Body of pancreas (tissue), 4 donors: ENCODE measurements around the gene SP1. TPM values are rescaled to one million over a fixed set of nuclear protein-coding genes. Genes with fewer than 3 reads are reported as not detected.
"Not testable (repeated sequence)": the region's sequence is repeated elsewhere in the genome, so short reads cannot be mapped to it uniquely, and the experiment has no call there.

Source experiments
- ATAC-seq: fragments of 150-250 bp; one replicate; pipeline ENCODE4 v1.9.1; 2016
- DNase-seq, 4 donors: peaks; one replicate each; pipeline ENCODE4 v3.0.0-alpha.2; 2019
- H3K27ac ChIP-seq, 4 donors: fragments of 200-600 bp; sonication (generic); 1 replicate in 3 of 4; 2 replicates in 1 of 4; pipeline versions ENCODE4 v1.5.1 to v1.6.1; 2016 to 2019; ENCODE audit warnings: mild to moderate bottlenecking in 1 of 4, mixed read lengths in 1 of 4, moderate library complexity in 1 of 4
- H3K27me3 ChIP-seq, 2 donors: fragments of 200-600 bp; sonication (generic); one replicate each; pipeline ENCODE4 v1.6.0; 2016; ENCODE audit warnings: mild to moderate bottlenecking in 1 of 2
- H3K36me3 ChIP-seq, 2 donors: fragments of 200-600 bp; sonication (generic); replicated peaks in 1 of 2; 2 replicates each; pipeline ENCODE4 v1.5.1; 2016; ENCODE audit warnings: low read depth in 2 of 2; ENCODE audit not compliant: insufficient read depth in 1 of 2
- H3K4me1 ChIP-seq: fragments of 200-600 bp; sonication (generic); one replicate; pipeline ENCODE4 v1.6.0; 2016
- H3K4me3 ChIP-seq, 2 donors: fragments of 200-600 bp; sonication (generic); 1 replicate in 1 of 2; 2 replicates in 1 of 2; pipeline ENCODE4 v1.5.1; 2016 to 2019
- H3K9me3 ChIP-seq, 3 donors: fragments of 200-600 bp; sonication (generic); 1 replicate in 2 of 3; 2 replicates in 1 of 3; pipeline ENCODE4 v1.5.1; 2016
- POLR2A ChIP-seq, 3 donors: fragments of 450-650 bp; IDR thresholded peaks; one replicate each; pipeline ENCODE4 v1.6.1; 2016; ENCODE audit warnings: antibody characterized with exemption in 3 of 3, mild to moderate bottlenecking in 2 of 3
- WGBS, 2 donors: methylation state at CpG; one replicate each; pipeline ENCODE4 v1.1.5; 2017; 5-methylcytosine and 5-hydroxymethylcytosine counted together
- intact Hi-C: fragments of 100-400 bp; cut with DNase I; formaldehyde crosslinking; loops from one replicate; pipeline ENCODE4 v1.15.1; 2023
- total RNA-seq, 2 donors: library from RNA; depleted of rRNA; stranded (reverse); fragments of >200 nt; gene quantifications; one replicate each; pipeline ENCODE4 v1.1.0, GENCODE V29; 2016
- TF ChIP-seq, protein P1 (sequence below), 7 experiments: fragments of 450-650 bp in 4 of 7; fragments of 200-600 bp in 3 of 7; sonication (generic) in 3 of 7; IDR thresholded peaks; one replicate each; pipeline ENCODE4 v1.5.1; 2016 to 2019; ENCODE audit warnings: antibody characterized with exemption in 7 of 7

Gene SP1
- total RNA-seq, 2 donors from 2014 or later, result 16.8 to 24.6 TPM

DNA sequence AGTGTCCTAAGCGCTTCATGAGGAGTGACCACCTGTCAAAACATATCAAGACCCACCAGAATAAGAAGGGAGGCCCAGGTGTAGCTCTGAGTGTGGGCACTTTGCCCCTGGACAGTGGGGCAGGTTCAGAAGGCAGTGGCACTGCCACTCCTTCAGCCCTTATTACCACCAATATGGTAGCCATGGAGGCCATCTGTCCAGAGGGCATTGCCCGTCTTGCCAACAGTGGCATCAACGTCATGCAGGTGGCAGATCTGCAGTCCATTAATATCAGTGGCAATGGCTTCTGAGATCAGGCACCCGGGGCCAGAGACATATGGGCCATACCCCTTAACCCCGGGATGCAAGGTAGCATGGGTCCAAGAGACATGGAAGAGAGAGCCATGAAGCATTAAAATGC lies 31.0 kb downstream of the SP1 start:
- Histone ChIP-seq H3K4me3 (no peak overlapping the region), H3K9me3 (no peaks in the 10 kb centered on the region), H3K27ac (no peak overlapping the region), H3K36me3 (peaks cover 13 to 32% of the 10 kb centered on the region in 2 donors), H3K4me1 (no peaks in the 10 kb centered on the region), H3K27me3 (no peaks in the 10 kb centered on the region)
- DNase-seq (no peak), ATAC-seq (no peak)
- TF ChIP-seq POLR2A (IDR thresholded peaks at IDR 0.05), result no peak
- TF ChIP-seq, protein P1, sequence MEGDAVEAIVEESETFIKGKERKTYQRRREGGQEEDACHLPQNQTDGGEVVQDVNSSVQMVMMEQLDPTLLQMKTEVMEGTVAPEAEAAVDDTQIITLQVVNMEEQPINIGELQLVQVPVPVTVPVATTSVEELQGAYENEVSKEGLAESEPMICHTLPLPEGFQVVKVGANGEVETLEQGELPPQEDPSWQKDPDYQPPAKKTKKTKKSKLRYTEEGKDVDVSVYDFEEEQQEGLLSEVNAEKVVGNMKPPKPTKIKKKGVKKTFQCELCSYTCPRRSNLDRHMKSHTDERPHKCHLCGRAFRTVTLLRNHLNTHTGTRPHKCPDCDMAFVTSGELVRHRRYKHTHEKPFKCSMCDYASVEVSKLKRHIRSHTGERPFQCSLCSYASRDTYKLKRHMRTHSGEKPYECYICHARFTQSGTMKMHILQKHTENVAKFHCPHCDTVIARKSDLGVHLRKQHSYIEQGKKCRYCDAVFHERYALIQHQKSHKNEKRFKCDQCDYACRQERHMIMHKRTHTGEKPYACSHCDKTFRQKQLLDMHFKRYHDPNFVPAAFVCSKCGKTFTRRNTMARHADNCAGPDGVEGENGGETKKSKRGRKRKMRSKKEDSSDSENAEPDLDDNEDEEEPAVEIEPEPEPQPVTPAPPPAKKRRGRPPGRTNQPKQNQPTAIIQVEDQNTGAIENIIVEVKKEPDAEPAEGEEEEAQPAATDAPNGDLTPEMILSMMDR (IDR thresholded peaks at IDR 0.05), result no peak
- intact Hi-C loops, result no loop called here
- WGBS, 2 donors, result 82 to 87% methylated on average over 4 to 5 of the region's 5 CpGs

DNA sequence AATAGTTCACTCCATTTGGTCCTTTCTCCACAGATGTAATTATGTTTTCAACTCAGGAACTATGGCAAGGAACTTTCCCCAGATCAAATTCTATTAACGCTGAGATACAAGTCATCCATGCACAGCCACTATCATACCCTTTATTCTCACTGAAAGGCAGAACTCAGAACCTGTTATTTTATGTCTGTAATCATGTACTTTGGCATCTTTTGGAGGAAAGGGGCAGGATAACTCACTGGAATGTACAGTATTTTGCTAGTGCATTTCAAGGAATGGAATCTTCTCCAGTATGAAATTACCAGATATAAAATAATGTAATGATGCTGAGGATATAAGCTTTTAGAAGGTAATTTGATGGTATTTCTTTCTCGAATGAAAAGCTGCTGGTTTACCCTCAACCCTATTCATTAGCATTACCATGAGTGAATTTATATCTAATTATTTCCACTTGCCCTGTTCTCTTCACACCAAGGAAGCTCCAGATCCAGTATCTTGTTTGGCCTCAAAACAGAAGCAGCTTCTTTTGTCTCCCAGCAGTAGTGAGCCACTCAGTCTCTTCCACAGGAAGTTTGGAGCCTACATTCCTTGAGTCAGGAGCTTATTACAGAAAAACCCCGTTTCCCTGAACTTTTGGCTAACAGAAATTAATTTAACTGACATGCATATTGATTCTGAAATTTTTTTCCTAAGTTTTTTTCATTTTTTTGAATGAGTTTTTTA lies 33.7 kb downstream of the SP1 start:
- Histone ChIP-seq H3K27ac (no peak overlapping the region), H3K9me3 (no peaks in the 10 kb centered on the region), H3K4me1 (no peaks in the 10 kb centered on the region), H3K27me3 (no peaks in the 10 kb centered on the region), H3K4me3 (no peak overlapping the region), H3K36me3 (peaks cover 13 to 27% of the 10 kb centered on the region in 2 donors)
- DNase-seq (no peak), ATAC-seq (no peak)
- intact Hi-C loops, result no loop called here
- WGBS, 2 donors, result 69 to 78% methylated on average over 3 of the region's 3 CpGs
- TF ChIP-seq POLR2A (IDR thresholded peaks at IDR 0.05), result no peak
- TF ChIP-seq, protein P1 (IDR thresholded peaks at IDR 0.05), result no peak

- Histone ChIP-seq H3K4me3 (no peak overlapping the region), H3K36me3 (peaks cover 6 to 17% of the 10 kb centered on the region in 2 donors), H3K9me3 (no peaks in the 10 kb centered on the region), H3K27ac (no peak overlapping the region), H3K4me1 (no peaks in the 10 kb centered on the region), H3K27me3 (no peaks in the 10 kb centered on the region)
- TF ChIP-seq POLR2A (IDR thresholded peaks at IDR 0.05), result no peak
- TF ChIP-seq, protein P1 (IDR thresholded peaks at IDR 0.05), result no peak
- ATAC-seq, result no peak
- DNase-seq, result no peak
- WGBS, 2 donors, result 19% methylated on average over 3 of the region's 3 CpGs
- intact Hi-C loops, result loop anchor here (5.0 kb wide), 1 partner anchor 58 kb away; no protein-coding TSS in a partner anchor
Measured at GRCh38 chr12:53414756-53415417, 34.9 kb downstream of the SP1 start.

GRCh38 chr12:53415752-53416389 lies 35.9 kb downstream of the SP1 start:
- peak; percentile 9 for ATAC-seq
- intact Hi-C loops, result loop anchor here (5.0 kb wide), 1 partner anchor 59 kb away; no protein-coding TSS in a partner anchor
- not testable (repeated sequence) for H3K9me3 ChIP-seq, H3K4me1 ChIP-seq, H3K27me3 ChIP-seq, H3K27ac ChIP-seq, H3K4me3 ChIP-seq, DNase-seq
- peaks cover 4 to 11% of the 10 kb centered on the region in 2 donors for H3K36me3 ChIP-seq
- 64 to 82% methylated on average over 2 of the region's 2 CpGs for WGBS, 2 donors

- 70 to 81% methylated on average over 9 of the region's 9 CpGs for WGBS, 2 donors
- not testable (repeated sequence) for H3K27me3 ChIP-seq, H3K4me1 ChIP-seq, H3K4me3 ChIP-seq, H3K9me3 ChIP-seq, H3K36me3 ChIP-seq, DNase-seq, ATAC-seq, H3K27ac ChIP-seq
- intact Hi-C loops, result loop anchor here (5.0 kb wide), 1 partner anchor 60 kb away; no protein-coding TSS in a partner anchor
Measured at GRCh38 chr12:53417291-53417816, 37.4 kb downstream of the SP1 start.
